MCF 10A (cell line): ENCODE data around the gene MTMR1. TPM values are rescaled to one million over a fixed set of nuclear protein-coding genes. Genes with fewer than 3 reads are reported as not detected.

Experiments used
- BruUV-seq: library from RNA; stranded (reverse); fragments of 400-500 nt; replicated peaks from 2 replicates; lab custom pipeline; 2021; lab: Mats Ljungman, UMichigan
- CTCF ChIA-PET: fragments of 300-600 bp; sonication (Branson Sonifier 250); formaldehyde crosslinking; extraction: SDS; loops from one replicate; lab custom pipeline; 2021; ENCODE audit warnings: antibody characterized with exemption, inconsistent platforms; lab: Yijun Ruan, JAX
- POLR2A ChIA-PET: fragments of 300-600, 350-650 bp; sonication (Branson Sonifier 250); formaldehyde crosslinking; extraction: SDS; loops from one replicate; lab custom pipeline; 2020; ENCODE audit warnings: antibody characterized with exemption, inconsistent platforms; lab: Yijun Ruan, JAX
- DNase-seq: peaks from one replicate; pipeline ENCODE4 v3.0.0-alpha.2; 2018; ENCODE audit not compliant: unreplicated experiment
- H3K27ac Mint-ChIP-seq: one replicate; pipeline ENCODE4 v1.8.0; 2022; ENCODE audit warnings: mild to moderate bottlenecking, low read depth, mixed read lengths; ENCODE audit not compliant: unreplicated experiment
- H3K27me3 Mint-ChIP-seq: one replicate; pipeline ENCODE4 v1.8.0; 2022; ENCODE audit warnings: mixed read lengths; ENCODE audit not compliant: insufficient read depth, unreplicated experiment
- H3K36me3 Mint-ChIP-seq: one replicate; pipeline ENCODE4 v1.8.0; 2022; ENCODE audit warnings: mild to moderate bottlenecking, moderate library complexity, mixed read lengths; ENCODE audit not compliant: insufficient read depth, unreplicated experiment
- H3K4me1 Mint-ChIP-seq: one replicate; pipeline ENCODE4 v1.8.0; 2022; ENCODE audit warnings: mixed read lengths; ENCODE audit not compliant: insufficient read depth, unreplicated experiment
- H3K4me3 Mint-ChIP-seq: one replicate; pipeline ENCODE4 v1.8.0; 2022; ENCODE audit warnings: mild to moderate bottlenecking, moderate library complexity, mixed read lengths; ENCODE audit not compliant: unreplicated experiment
- H3K9me3 Mint-ChIP-seq: one replicate; pipeline ENCODE4 v1.8.0; 2022; ENCODE audit warnings: mixed read lengths; ENCODE audit not compliant: unreplicated experiment
- intact Hi-C: fragments of 100-400 bp; cut with micrococcal nuclease; formaldehyde crosslinking; loops from 2 replicates; pipeline ENCODE4 v1.14.1; 2022
- total RNA-seq: library from RNA; stranded (reverse); gene quantifications from 2 replicates; pipeline ENCODE4 v1.2.3, GENCODE V29; 2022
- TF ChIP-seq, protein P1 (sequence below): fragments of 200-600 bp; IDR thresholded peaks from one replicate; pipeline ENCODE4 v1.8.0; 2022; ENCODE audit warnings: antibody characterized with exemption, mild to moderate bottlenecking; ENCODE audit not compliant: unreplicated experiment

The MTMR1 gene
- total RNA-seq, 1 experiment from 2014 or later = 24.7 TPM

DNA sequence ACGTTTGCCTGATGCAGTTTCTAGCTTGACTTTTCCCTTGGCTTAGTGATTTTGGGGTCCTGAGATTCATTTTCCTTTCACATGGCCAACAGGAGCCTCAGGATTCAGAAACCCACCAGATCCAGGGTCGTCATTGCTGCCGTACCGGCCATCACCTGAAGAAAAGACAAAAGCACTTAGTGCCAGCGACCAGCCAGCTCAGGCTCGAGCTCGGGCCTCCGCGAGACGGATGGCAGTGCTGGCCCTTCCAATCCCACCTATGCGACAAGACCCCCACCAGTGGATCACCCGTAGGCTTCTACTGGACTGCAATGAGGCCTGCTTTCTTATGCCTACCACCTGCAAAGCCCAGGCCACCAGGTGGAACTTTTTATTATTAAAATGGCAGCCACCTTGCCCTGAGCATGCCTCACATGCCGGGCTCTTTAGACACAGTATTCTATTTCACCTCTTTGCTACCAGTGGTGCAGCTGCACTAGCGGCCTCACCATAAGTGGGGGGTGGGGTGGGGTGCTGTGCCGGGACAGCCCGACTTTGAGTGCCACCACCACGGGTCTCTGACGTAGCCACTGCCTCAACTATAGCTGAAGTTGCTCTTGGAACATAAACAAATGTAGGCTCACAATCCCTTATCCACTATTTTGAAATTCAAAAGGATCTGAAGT lies 84.3 kb downstream of the MTMR1 start:
- ChIA-PET POLR2A (interaction anchor here (0.6 kb wide), 1 partner anchor 57 kb away, joined by 3 read pairs; no protein-coding TSS in a partner anchor), CTCF (interaction anchor here (0.8 to 6.4 kb wide), 2 partner anchors 207 to 306 kb away, joined by 3 to 89 read pairs; no protein-coding TSS in a partner anchor)
- Mint-ChIP-seq H3K9me3 (no peaks in the 10 kb centered on the region), H3K27ac (no peak overlapping the region), H3K4me1 (peaks cover 8% of the 10 kb centered on the region), H3K27me3 (no peaks in the 10 kb centered on the region), H3K4me3 (no peak overlapping the region), H3K36me3 (peaks cover 37% of the 10 kb centered on the region)
- no peak for DNase-seq
- TF ChIP-seq, protein P1, sequence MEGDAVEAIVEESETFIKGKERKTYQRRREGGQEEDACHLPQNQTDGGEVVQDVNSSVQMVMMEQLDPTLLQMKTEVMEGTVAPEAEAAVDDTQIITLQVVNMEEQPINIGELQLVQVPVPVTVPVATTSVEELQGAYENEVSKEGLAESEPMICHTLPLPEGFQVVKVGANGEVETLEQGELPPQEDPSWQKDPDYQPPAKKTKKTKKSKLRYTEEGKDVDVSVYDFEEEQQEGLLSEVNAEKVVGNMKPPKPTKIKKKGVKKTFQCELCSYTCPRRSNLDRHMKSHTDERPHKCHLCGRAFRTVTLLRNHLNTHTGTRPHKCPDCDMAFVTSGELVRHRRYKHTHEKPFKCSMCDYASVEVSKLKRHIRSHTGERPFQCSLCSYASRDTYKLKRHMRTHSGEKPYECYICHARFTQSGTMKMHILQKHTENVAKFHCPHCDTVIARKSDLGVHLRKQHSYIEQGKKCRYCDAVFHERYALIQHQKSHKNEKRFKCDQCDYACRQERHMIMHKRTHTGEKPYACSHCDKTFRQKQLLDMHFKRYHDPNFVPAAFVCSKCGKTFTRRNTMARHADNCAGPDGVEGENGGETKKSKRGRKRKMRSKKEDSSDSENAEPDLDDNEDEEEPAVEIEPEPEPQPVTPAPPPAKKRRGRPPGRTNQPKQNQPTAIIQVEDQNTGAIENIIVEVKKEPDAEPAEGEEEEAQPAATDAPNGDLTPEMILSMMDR = no peak
- intact Hi-C loops = no loop called here
- no TSS peak for BruUV-seq

DNA sequence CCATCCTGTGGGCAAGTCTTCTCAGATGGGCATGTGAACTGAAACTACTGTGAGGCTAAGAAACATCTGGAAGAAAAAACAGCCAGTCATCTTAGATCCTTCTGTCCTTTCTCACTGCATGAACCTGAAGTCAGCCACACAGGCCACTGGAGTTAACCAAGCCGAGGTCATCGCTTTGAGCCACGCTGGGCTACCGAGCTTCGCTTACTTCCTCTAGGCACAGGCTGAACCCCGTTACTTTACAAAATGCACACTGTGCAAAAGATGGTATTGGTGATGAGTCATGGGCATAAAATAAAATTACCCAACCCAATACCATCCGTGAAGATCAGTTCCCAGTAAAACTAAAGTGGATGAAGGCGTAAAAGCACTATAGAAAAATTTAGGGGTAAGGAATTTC lies 86.2 kb downstream of the MTMR1 start:
- no peaks in the 10 kb centered on the region for H3K27me3 Mint-ChIP-seq
- no peaks in the 10 kb centered on the region for H3K9me3 Mint-ChIP-seq
- POLR2A ChIA-PET = no interaction called here
- no peak overlapping the region for H3K27ac Mint-ChIP-seq
- DNase-seq = no peak
- H3K36me3 Mint-ChIP-seq = peaks cover 39% of the 10 kb centered on the region
- TF ChIP-seq, protein P1 = no peak
- peaks cover 6% of the 10 kb centered on the region for H3K4me1 Mint-ChIP-seq
- no peak overlapping the region for H3K4me3 Mint-ChIP-seq
- CTCF ChIA-PET = interaction anchor here (1.0 to 3.0 kb wide), 3 partner anchors 7 to 63 kb away, joined by 3 to 13 read pairs (median 4); no protein-coding TSS in a partner anchor
- intact Hi-C loops = no loop called here
- no TSS peak for BruUV-seq

DNA sequence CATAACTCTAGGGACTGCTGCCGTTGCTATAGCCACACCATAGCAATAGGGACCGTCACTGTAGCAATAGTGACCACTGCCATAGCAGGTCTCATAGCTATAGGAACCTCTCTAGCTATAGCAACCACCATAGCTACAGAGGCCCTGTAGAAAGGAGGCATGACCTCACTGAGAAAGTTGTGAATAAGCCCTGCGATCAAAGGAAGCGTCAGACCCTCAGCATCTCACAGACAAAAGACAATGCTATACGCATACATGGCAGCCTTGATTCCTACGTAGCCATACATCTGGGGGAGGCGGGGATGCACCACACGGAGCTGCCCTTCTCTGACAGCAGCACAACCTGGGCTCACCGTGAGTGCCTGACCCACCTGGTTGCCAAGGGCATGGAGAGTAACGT lies 88.5 kb downstream of the MTMR1 start:
- intact Hi-C loops = no loop called here
- BruUV-seq = no TSS peak
- no peak for DNase-seq
- ChIA-PET POLR2A (no interaction called here), CTCF (interaction anchor here (1.2 to 3.0 kb wide), 2 partner anchors 9 to 300 kb away, joined by 3 to 13 read pairs; no protein-coding TSS in a partner anchor)
- H3K9me3 Mint-ChIP-seq = no peaks in the 10 kb centered on the region
- peaks cover 6% of the 10 kb centered on the region for H3K4me1 Mint-ChIP-seq
- no peak overlapping the region for H3K4me3 Mint-ChIP-seq
- TF ChIP-seq, protein P1 = no peak
- H3K36me3 Mint-ChIP-seq = peaks cover 43% of the 10 kb centered on the region
- H3K27ac Mint-ChIP-seq = no peak overlapping the region
- H3K27me3 Mint-ChIP-seq = no peaks in the 10 kb centered on the region

DNA sequence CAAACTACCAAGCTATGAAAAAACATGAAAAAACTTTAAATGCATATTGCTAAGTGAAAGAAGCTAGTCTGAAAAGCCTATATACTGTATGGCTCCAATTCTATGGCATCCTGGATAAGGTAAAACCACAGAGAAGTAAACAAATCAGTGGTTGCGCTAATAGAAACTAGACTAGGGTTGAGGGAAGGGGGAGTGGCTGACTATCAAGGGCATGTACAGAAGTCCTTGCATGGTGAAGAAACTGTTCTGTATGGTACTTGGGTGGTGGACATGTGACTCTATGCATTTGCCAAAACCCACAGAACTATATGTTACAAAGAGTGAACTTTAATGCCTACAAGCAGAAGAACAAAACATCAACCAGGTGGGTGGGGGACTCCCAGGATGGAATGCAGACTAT lies 96.8 kb downstream of the MTMR1 start:
- no peak for DNase-seq
- Mint-ChIP-seq H3K4me1 (no peaks in the 10 kb centered on the region), H3K27me3 (no peaks in the 10 kb centered on the region), H3K36me3 (peaks cover 57% of the 10 kb centered on the region), H3K4me3 (no peak overlapping the region), H3K27ac (no peak overlapping the region), H3K9me3 (no peaks in the 10 kb centered on the region)
- ChIA-PET POLR2A (no interaction called here), CTCF (interaction anchor here (1.3 kb wide), 1 partner anchor 292 kb away, joined by 3 read pairs; no protein-coding TSS in a partner anchor)
- TF ChIP-seq, protein P1 = no peak
- BruUV-seq = no TSS peak
- intact Hi-C loops = no loop called here
